Measurements from ENCODE around the gene FUT7. TPM values are rescaled to one million over a fixed set of nuclear protein-coding genes. Genes with fewer than 3 reads are reported as not detected.

Gene FUT7
- total RNA-seq, 2 donors from 2014 or later = 12.1 to 27.9 TPM

- no peaks in the 10 kb centered on the region for H3K9me3 Mint-ChIP-seq
- H3K27ac Mint-ChIP-seq = no peak overlapping the region
- no peaks in the 10 kb centered on the region for H3K4me1 Mint-ChIP-seq
- no peak overlapping the region for H3K4me3 Mint-ChIP-seq
- H3K27me3 Mint-ChIP-seq = no peaks in the 10 kb centered on the region
- H3K36me3 Mint-ChIP-seq (ENCODE audit: low read depth) = peaks cover 13% of the 10 kb centered on the region
- no peak for ATAC-seq (replicated peaks)
These were observed 16.9 kb downstream of the FUT7 start for GRCh38 chr9:137014776-137015539.

GRCh38 chr9:137014166-137014565 lies 17.7 kb downstream of the FUT7 start:
- no peak overlapping the region for H3K4me3 Mint-ChIP-seq
- H3K9me3 Mint-ChIP-seq = no peaks in the 10 kb centered on the region
- H3K36me3 Mint-ChIP-seq (ENCODE audit: low read depth) = peaks cover 13% of the 10 kb centered on the region
- H3K4me1 Mint-ChIP-seq = no peaks in the 10 kb centered on the region
- no peak for ATAC-seq (replicated peaks)
- H3K27ac Mint-ChIP-seq = no peak overlapping the region
- H3K27me3 Mint-ChIP-seq = no peaks in the 10 kb centered on the region

GRCh38 chr9:137013571-137013940 lies 18.3 kb downstream of the FUT7 start:
- H3K9me3 Mint-ChIP-seq = no peaks in the 10 kb centered on the region
- no peaks in the 10 kb centered on the region for H3K4me1 Mint-ChIP-seq
- ATAC-seq (replicated peaks) = no peak
- H3K27me3 Mint-ChIP-seq = no peaks in the 10 kb centered on the region
- no peak overlapping the region for H3K27ac Mint-ChIP-seq
- H3K36me3 Mint-ChIP-seq (ENCODE audit: low read depth) = peaks cover 13% of the 10 kb centered on the region
- no peak overlapping the region for H3K4me3 Mint-ChIP-seq

GRCh38 chr9:137012694-137013570 lies 19.0 kb downstream of the FUT7 start:
- H3K9me3 Mint-ChIP-seq = no peaks in the 10 kb centered on the region
- H3K4me1 Mint-ChIP-seq = no peaks in the 10 kb centered on the region
- H3K36me3 Mint-ChIP-seq (ENCODE audit: low read depth) = peaks cover 13% of the 10 kb centered on the region
- H3K4me3 Mint-ChIP-seq = no peak overlapping the region
- no peak overlapping the region for H3K27ac Mint-ChIP-seq
- H3K27me3 Mint-ChIP-seq = no peaks in the 10 kb centered on the region
- no peak for ATAC-seq (replicated peaks)

- Mint-ChIP-seq H3K4me3 (no peak overlapping the region), H3K9me3 (no peaks in the 10 kb centered on the region), H3K27me3 (no peaks in the 10 kb centered on the region), H3K4me1 (no peaks in the 10 kb centered on the region), H3K27ac (no peak overlapping the region), H3K36me3 (ENCODE audit: low read depth) (peaks cover 13% of the 10 kb centered on the region)
- no peak for ATAC-seq (replicated peaks)
These were observed 19.8 kb downstream of the FUT7 start for GRCh38 chr9:137011907-137012675.

GRCh38 chr9:137011156-137011555 lies 20.7 kb downstream of the FUT7 start:
- no peaks in the 10 kb centered on the region for H3K27me3 Mint-ChIP-seq
- no peaks in the 10 kb centered on the region for H3K4me1 Mint-ChIP-seq
- H3K36me3 Mint-ChIP-seq (ENCODE audit: low read depth) = peaks cover 8% of the 10 kb centered on the region
- no peak for ATAC-seq (replicated peaks)
- H3K9me3 Mint-ChIP-seq = no peaks in the 10 kb centered on the region
- no peak overlapping the region for H3K4me3 Mint-ChIP-seq
- H3K27ac Mint-ChIP-seq = no peak overlapping the region

- no peak for ATAC-seq (replicated peaks)
- no peak overlapping the region for H3K27ac Mint-ChIP-seq
- H3K4me1 Mint-ChIP-seq = no peaks in the 10 kb centered on the region
- H3K36me3 Mint-ChIP-seq (ENCODE audit: low read depth) = peaks cover 8% of the 10 kb centered on the region
- no peaks in the 10 kb centered on the region for H3K9me3 Mint-ChIP-seq
- no peaks in the 10 kb centered on the region for H3K27me3 Mint-ChIP-seq
- no peak overlapping the region for H3K4me3 Mint-ChIP-seq
These were observed 21.8 kb downstream of the FUT7 start for GRCh38 chr9:137009938-137010732.

- Mint-ChIP-seq H3K36me3 (ENCODE audit: low read depth) (peaks cover 8% of the 10 kb centered on the region), H3K4me3 (no peak overlapping the region)
These were observed 22.7 kb downstream of the FUT7 start for GRCh38 chr9:137009217-137009616.

GRCh38 chr9:137008312-137008711 lies 23.6 kb downstream of the FUT7 start:
- no peak overlapping the region for H3K4me3 Mint-ChIP-seq
- no peaks in the 10 kb centered on the region for H3K4me1 Mint-ChIP-seq
- H3K27ac Mint-ChIP-seq = no peak overlapping the region
- H3K36me3 Mint-ChIP-seq (ENCODE audit: low read depth) = peaks cover 8% of the 10 kb centered on the region
- H3K27me3 Mint-ChIP-seq = no peaks in the 10 kb centered on the region
- H3K9me3 Mint-ChIP-seq = no peaks in the 10 kb centered on the region
- no peak for ATAC-seq (replicated peaks)

More at GRCh38 chr9:137009217-137009616, 22.7 kb downstream of the FUT7 start:
- no peak for ATAC-seq (replicated peaks)
- H3K4me1 Mint-ChIP-seq = no peaks in the 10 kb centered on the region
- H3K27ac Mint-ChIP-seq = no peak overlapping the region
- no peaks in the 10 kb centered on the region for H3K9me3 Mint-ChIP-seq
- H3K27me3 Mint-ChIP-seq = no peaks in the 10 kb centered on the region

- no peak for ATAC-seq (replicated peaks)
- Mint-ChIP-seq H3K4me3 (no peak overlapping the region), H3K4me1 (no peaks in the 10 kb centered on the region), H3K27me3 (no peaks in the 10 kb centered on the region), H3K27ac (no peak overlapping the region), H3K36me3 (ENCODE audit: low read depth) (peaks cover 8% of the 10 kb centered on the region), H3K9me3 (no peaks in the 10 kb centered on the region)
These were observed 24.0 kb downstream of the FUT7 start for GRCh38 chr9:137007816-137008270.

GRCh38 chr9:137007108-137007815 lies 24.6 kb downstream of the FUT7 start:
- ATAC-seq (replicated peaks) = no peak
- no peak overlapping the region for H3K27ac Mint-ChIP-seq
- H3K4me1 Mint-ChIP-seq = no peaks in the 10 kb centered on the region
- H3K9me3 Mint-ChIP-seq = no peaks in the 10 kb centered on the region
- H3K27me3 Mint-ChIP-seq = no peaks in the 10 kb centered on the region
- H3K4me3 Mint-ChIP-seq = no peak overlapping the region
- H3K36me3 Mint-ChIP-seq (ENCODE audit: low read depth) = peaks cover 8% of the 10 kb centered on the region

- no peak overlapping the region for H3K27ac Mint-ChIP-seq
- ATAC-seq (replicated peaks) = peak; percentile 61
These were observed 25.5 kb downstream of the FUT7 start for GRCh38 chr9:137006116-137007003.

More at GRCh38 chr9:137006116-137007003, 25.5 kb downstream of the FUT7 start:
- H3K4me3 Mint-ChIP-seq = no peak overlapping the region
- peaks cover 3% of the 10 kb centered on the region for H3K36me3 Mint-ChIP-seq (ENCODE audit: low read depth)
- H3K27me3 Mint-ChIP-seq = no peaks in the 10 kb centered on the region
- H3K4me1 Mint-ChIP-seq = no peaks in the 10 kb centered on the region
- no peaks in the 10 kb centered on the region for H3K9me3 Mint-ChIP-seq
